Measurements from ENCODE around the gene TIPRL.

Gene TIPRL

GRCh38 chr1:168243198-168243597 lies 64.4 kb downstream of the TIPRL start:
- Histone ChIP-seq H3K4ac (ENCODE audit: low read depth, low read length) (no peak overlapping the region), H4K12ac (ENCODE audit: low read depth, low read length) (no peak overlapping the region), H3K27me3 (ENCODE audit: insufficient read depth, low read length) (no peaks in the 10 kb centered on the region), H3K23ac (ENCODE audit: low read length) (no peak overlapping the region), H3K9ac (ENCODE audit: low read length) (no peak overlapping the region), H3K9me3 (ENCODE audit: insufficient read depth, low read depth, low read length) (peaks cover 1% of the 10 kb centered on the region), H4K91ac (ENCODE audit: low read depth, low read length) (peak overlapping the region; percentile 42), H3K14ac (ENCODE audit: low read length) (no peak overlapping the region), H2AK5ac (ENCODE audit: low read length) (no peak overlapping the region), H3K79me2 (ENCODE audit: control insufficient read depth, insufficient read depth, low read length, poor library complexity) (no peaks in the 10 kb centered on the region), H2BK120ac (ENCODE audit: insufficient read depth, low read length, poor library complexity) (peak overlapping the region; percentile 49), H3K27ac (ENCODE audit: low read depth, low read length) (no peak overlapping the region), H2BK5ac (ENCODE audit: low read depth, low read length, poor library complexity) (peak overlapping the region; percentile 11), H3K36me3 (ENCODE audit: control insufficient read depth in 1 of 2, insufficient read depth in 2 of 2, low read length in 2 of 2) (peaks cover 18 to 37% of the 10 kb centered on the region in 2 experiments), H3K4me3 (ENCODE audit: low read depth, low read length) (peak overlapping the region; percentile 4), H4K8ac (ENCODE audit: low read depth, low read length) (peak overlapping the region; percentile 30), H3K4me1 (ENCODE audit: control insufficient read depth in 1 of 2, insufficient read depth in 2 of 2, low read length in 2 of 2) (peaks cover 7% of the 10 kb centered on the region in 2 experiments), H3K79me1 (ENCODE audit: low read length) (peaks cover 2% of the 10 kb centered on the region), H2AFZ (ENCODE audit: insufficient read depth, low read length, poor library complexity) (no peak overlapping the region), H3K4me2 (ENCODE audit: low read length) (no peak overlapping the region), H3K18ac (ENCODE audit: low read length) (peak overlapping the region; percentile 20), H2BK12ac (ENCODE audit: low read length) (peak overlapping the region; percentile 15)
- DNase-seq: no peak
- WGBS (ENCODE audit: extremely low coverage, insufficient coverage, insufficient read length): no CpG with 5 or more reads among the region's 2 CpGs

- WGBS (ENCODE audit: extremely low coverage, insufficient coverage, insufficient read length): no CpG with 5 or more reads among the region's 3 CpGs
- H3K27ac ChIP-seq (ENCODE audit: low read depth, low read length): no peak overlapping the region
- no peak overlapping the region for H3K14ac ChIP-seq (ENCODE audit: low read length)
- no peak overlapping the region for H2BK120ac ChIP-seq (ENCODE audit: insufficient read depth, low read length, poor library complexity)
- no peak overlapping the region for H3K18ac ChIP-seq (ENCODE audit: low read length)
- H3K79me2 ChIP-seq (ENCODE audit: control insufficient read depth, insufficient read depth, low read length, poor library complexity): no peaks in the 10 kb centered on the region
- H4K8ac ChIP-seq (ENCODE audit: low read depth, low read length): peak overlapping the region; percentile 30
- H2BK12ac ChIP-seq (ENCODE audit: low read length): peak overlapping the region; percentile 15
- H3K4me3 ChIP-seq (ENCODE audit: low read depth, low read length): peak overlapping the region; percentile 4
- H3K36me3 ChIP-seq (ENCODE audit: control insufficient read depth in 1 of 2, insufficient read depth in 2 of 2, low read length in 2 of 2): peaks cover 17 to 37% of the 10 kb centered on the region in 2 experiments
- H2BK5ac ChIP-seq (ENCODE audit: low read depth, low read length, poor library complexity): peak overlapping the region; percentile 11
- peaks cover 7% of the 10 kb centered on the region in 2 experiments for H3K4me1 ChIP-seq (ENCODE audit: control insufficient read depth in 1 of 2, insufficient read depth in 2 of 2, low read length in 2 of 2)
- DNase-seq: peak; percentile 69 to 89
- H3K9ac ChIP-seq (ENCODE audit: low read length): no peak overlapping the region
- H3K27me3 ChIP-seq (ENCODE audit: insufficient read depth, low read length): no peaks in the 10 kb centered on the region
- peaks cover 2% of the 10 kb centered on the region for H3K79me1 ChIP-seq (ENCODE audit: low read length)
- H4K91ac ChIP-seq (ENCODE audit: low read depth, low read length): peak overlapping the region; percentile 42
- no peak overlapping the region for H3K4ac ChIP-seq (ENCODE audit: low read depth, low read length)
- no peak overlapping the region for H3K4me2 ChIP-seq (ENCODE audit: low read length)
- H3K9me3 ChIP-seq (ENCODE audit: insufficient read depth, low read depth, low read length): peaks cover 1% of the 10 kb centered on the region
- no peak overlapping the region for H4K12ac ChIP-seq (ENCODE audit: low read depth, low read length)
- no peak overlapping the region for H3K23ac ChIP-seq (ENCODE audit: low read length)
- no peak overlapping the region for H2AFZ ChIP-seq (ENCODE audit: insufficient read depth, low read length, poor library complexity)
- no peak overlapping the region for H2AK5ac ChIP-seq (ENCODE audit: low read length)
These were observed 65.0 kb downstream of the TIPRL start for GRCh38 chr1:168243636-168244212.

- Histone ChIP-seq H3K4me2 (ENCODE audit: low read length) (no peak overlapping the region), H2AK5ac (ENCODE audit: low read length) (no peak overlapping the region), H3K27ac (ENCODE audit: low read depth, low read length) (no peak overlapping the region), H3K23ac (ENCODE audit: low read length) (no peak overlapping the region), H2AFZ (ENCODE audit: insufficient read depth, low read length, poor library complexity) (no peak overlapping the region), H3K4me1 (ENCODE audit: control insufficient read depth in 1 of 2, insufficient read depth in 2 of 2, low read length in 2 of 2) (peaks cover 5 to 7% of the 10 kb centered on the region in 2 experiments), H3K36me3 (ENCODE audit: control insufficient read depth in 1 of 2, insufficient read depth in 2 of 2, low read length in 2 of 2) (peaks cover 15 to 41% of the 10 kb centered on the region in 2 experiments), H3K4ac (ENCODE audit: low read depth, low read length) (no peak overlapping the region), H2BK5ac (ENCODE audit: low read depth, low read length, poor library complexity) (no peak overlapping the region), H3K79me1 (ENCODE audit: low read length) (peaks cover 2% of the 10 kb centered on the region), H3K79me2 (ENCODE audit: control insufficient read depth, insufficient read depth, low read length, poor library complexity) (no peaks in the 10 kb centered on the region), H3K18ac (ENCODE audit: low read length) (no peak overlapping the region), H3K9ac (ENCODE audit: low read length) (no peak overlapping the region), H3K4me3 (ENCODE audit: low read depth, low read length) (no peak overlapping the region), H3K27me3 (ENCODE audit: insufficient read depth, low read length) (no peaks in the 10 kb centered on the region), H3K14ac (ENCODE audit: low read length) (no peak overlapping the region), H4K8ac (ENCODE audit: low read depth, low read length) (no peak overlapping the region), H4K12ac (ENCODE audit: low read depth, low read length) (no peak overlapping the region), H2BK12ac (ENCODE audit: low read length) (no peak overlapping the region), H3K9me3 (ENCODE audit: insufficient read depth, low read depth, low read length) (no peaks in the 10 kb centered on the region), H2BK120ac (ENCODE audit: insufficient read depth, low read length, poor library complexity) (no peak overlapping the region), H4K91ac (ENCODE audit: low read depth, low read length) (no peak overlapping the region)
- no peak for DNase-seq
- no CpG with 5 or more reads among the region's 3 CpGs for WGBS (ENCODE audit: extremely low coverage, insufficient coverage, insufficient read length)
These were observed 66.3 kb downstream of the TIPRL start for GRCh38 chr1:168245042-168245441.

GRCh38 chr1:168246506-168246905 lies 67.7 kb downstream of the TIPRL start:
- no peak overlapping the region for H4K8ac ChIP-seq (ENCODE audit: low read depth, low read length)
- H3K4me1 ChIP-seq (ENCODE audit: control insufficient read depth in 1 of 2, insufficient read depth in 2 of 2, low read length in 2 of 2): peaks cover 5 to 7% of the 10 kb centered on the region in 2 experiments
- DNase-seq: no peak
- H3K4me3 ChIP-seq (ENCODE audit: low read depth, low read length): no peak overlapping the region
- no peaks in the 10 kb centered on the region for H3K79me2 ChIP-seq (ENCODE audit: control insufficient read depth, insufficient read depth, low read length, poor library complexity)
- H3K23ac ChIP-seq (ENCODE audit: low read length): no peak overlapping the region
- no peak overlapping the region for H3K4me2 ChIP-seq (ENCODE audit: low read length)
- no peak overlapping the region for H4K91ac ChIP-seq (ENCODE audit: low read depth, low read length)
- H3K14ac ChIP-seq (ENCODE audit: low read length): no peak overlapping the region
- peaks cover 2% of the 10 kb centered on the region for H3K79me1 ChIP-seq (ENCODE audit: low read length)
- H2AK5ac ChIP-seq (ENCODE audit: low read length): no peak overlapping the region
- H2BK120ac ChIP-seq (ENCODE audit: insufficient read depth, low read length, poor library complexity): no peak overlapping the region
- H3K36me3 ChIP-seq (ENCODE audit: control insufficient read depth in 1 of 2, insufficient read depth in 2 of 2, low read length in 2 of 2): peaks cover 18 to 42% of the 10 kb centered on the region in 2 experiments
- H3K9me3 ChIP-seq (ENCODE audit: insufficient read depth, low read depth, low read length): no peaks in the 10 kb centered on the region
- no peak overlapping the region for H3K27ac ChIP-seq (ENCODE audit: low read depth, low read length)
- no peak overlapping the region for H4K12ac ChIP-seq (ENCODE audit: low read depth, low read length)
- no CpG with 5 or more reads among the region's 5 CpGs for WGBS (ENCODE audit: extremely low coverage, insufficient coverage, insufficient read length)
- H2BK5ac ChIP-seq (ENCODE audit: low read depth, low read length, poor library complexity): no peak overlapping the region
- H3K9ac ChIP-seq (ENCODE audit: low read length): no peak overlapping the region
- H3K18ac ChIP-seq (ENCODE audit: low read length): no peak overlapping the region
- no peak overlapping the region for H2BK12ac ChIP-seq (ENCODE audit: low read length)
- no peak overlapping the region for H2AFZ ChIP-seq (ENCODE audit: insufficient read depth, low read length, poor library complexity)
- no peak overlapping the region for H3K4ac ChIP-seq (ENCODE audit: low read depth, low read length)
- no peaks in the 10 kb centered on the region for H3K27me3 ChIP-seq (ENCODE audit: insufficient read depth, low read length)
